GM23338 (cell line): ENCODE measurements around the gene UBAP2.

Source experiments
- CREB1 ChIP-seq: fragments of 250-450 bp; sonication (Bioruptor Pico); IDR thresholded peaks from 2 replicates; pipeline ENCODE4 v1.5.0; 2020; ENCODE audit warnings: low read depth, mild to moderate bottlenecking, moderate library complexity
- CTCF ChIP-seq, 2 experiments: fragments of 200-600 bp in 1 of 2; sonication (generic) in 1 of 2; conservative IDR thresholded peaks; 2 replicates each; pipeline versions ENCODE4 v1.5.1 to v1.6.1; 2016 to 2017; ENCODE audit warnings: antibody characterized with exemption in 2 of 2, low read depth in 2 of 2, mild to moderate bottlenecking in 2 of 2, moderate library complexity in 1 of 2
- ETS1 ChIP-seq: IDR thresholded peaks from 2 replicates; pipeline ENCODE4 v1.6.1; 2016; ENCODE audit warnings: antibody characterized with exemption
- EZH2 ChIP-seq: fragments of 200-600 bp; sonication (generic); IDR thresholded peaks from one replicate; pipeline ENCODE4 v1.8.0; 2017; ENCODE audit warnings: antibody characterized with exemption, mild to moderate bottlenecking, low read depth; ENCODE audit not compliant: unreplicated experiment
- EZH2phosphoT487 ChIP-seq: fragments of 200-600 bp; sonication (generic); IDR thresholded peaks from one replicate; pipeline ENCODE4 v1.8.1; 2018; ENCODE audit warnings: antibody characterized with exemption; ENCODE audit not compliant: unreplicated experiment
- NANOG ChIP-seq: IDR thresholded peaks from 2 replicates; pipeline ENCODE4 v1.6.1; 2016; ENCODE audit warnings: antibody characterized with exemption, borderline replicate concordance
- POLR2AphosphoS5 ChIP-seq: IDR thresholded peaks from 2 replicates; pipeline ENCODE4 v1.6.1; 2016; ENCODE audit warnings: antibody characterized with exemption, low read depth

- TF ChIP-seq CTCF (conservative IDR thresholded peaks at IDR 0.05; ENCODE audit: low read depth in 2 of 2) (no peak), POLR2AphosphoS5 (no peak), CREB1 (CRISPR knock-in tag) (no peak), ETS1 (no peak), EZH2 (no peak), EZH2phosphoT487 (no peak), NANOG (no peak)
Observed at GRCh38 chr9:34098307-34098706, 49.6 kb upstream of the UBAP2 start.
